ENCODE data around the gene GPX3.

Gene GPX3

DNA sequence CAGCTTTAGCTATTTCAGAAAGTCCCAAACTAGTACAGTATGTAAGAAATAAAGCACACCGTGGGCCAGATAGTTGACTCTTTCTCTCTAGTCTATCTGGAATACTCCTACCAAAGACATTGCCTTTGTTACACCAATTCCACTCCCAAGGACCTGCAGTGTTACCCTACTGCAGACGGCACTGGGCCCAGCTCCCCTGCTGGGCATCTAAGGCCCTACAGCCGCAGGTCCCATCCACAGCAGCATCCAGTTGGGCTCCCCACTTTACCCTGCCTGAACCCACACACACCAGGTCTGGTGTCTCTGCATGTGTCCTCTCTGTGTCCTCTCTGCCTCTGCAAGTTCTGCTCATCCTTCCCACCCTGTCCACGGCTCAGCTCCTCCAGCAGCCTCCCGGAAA, 37.9 kb downstream of the GPX3 start:
- no peak for DNase-seq (ENCODE audit: low read depth, low spot score)

GRCh38 chr5:151058891-151059489, 38.6 kb downstream of the GPX3 start:
- DNase-seq (ENCODE audit: low read depth, low spot score), result no peak

DNA sequence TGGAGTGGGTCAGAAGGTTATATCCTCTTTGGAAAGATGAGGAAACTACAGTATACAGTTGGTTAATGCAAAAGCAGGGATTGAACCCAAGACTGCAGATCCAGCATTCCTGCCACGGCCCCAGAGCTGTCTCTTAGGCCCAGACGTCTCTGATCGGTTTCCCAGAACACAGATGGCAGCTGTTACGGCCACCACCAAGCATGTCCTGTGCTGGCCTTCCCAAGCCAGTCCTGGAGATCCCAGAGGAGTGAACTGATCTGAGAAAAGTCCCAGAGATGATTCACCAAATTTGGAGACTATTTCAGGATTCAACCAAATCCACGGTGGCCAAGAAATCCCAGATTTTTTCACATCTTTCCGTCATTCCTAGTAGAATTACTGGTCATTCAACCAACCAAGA, 40.4 kb downstream of the GPX3 start:
- DNase-seq (ENCODE audit: low read depth, low spot score), result no peak

DNA sequence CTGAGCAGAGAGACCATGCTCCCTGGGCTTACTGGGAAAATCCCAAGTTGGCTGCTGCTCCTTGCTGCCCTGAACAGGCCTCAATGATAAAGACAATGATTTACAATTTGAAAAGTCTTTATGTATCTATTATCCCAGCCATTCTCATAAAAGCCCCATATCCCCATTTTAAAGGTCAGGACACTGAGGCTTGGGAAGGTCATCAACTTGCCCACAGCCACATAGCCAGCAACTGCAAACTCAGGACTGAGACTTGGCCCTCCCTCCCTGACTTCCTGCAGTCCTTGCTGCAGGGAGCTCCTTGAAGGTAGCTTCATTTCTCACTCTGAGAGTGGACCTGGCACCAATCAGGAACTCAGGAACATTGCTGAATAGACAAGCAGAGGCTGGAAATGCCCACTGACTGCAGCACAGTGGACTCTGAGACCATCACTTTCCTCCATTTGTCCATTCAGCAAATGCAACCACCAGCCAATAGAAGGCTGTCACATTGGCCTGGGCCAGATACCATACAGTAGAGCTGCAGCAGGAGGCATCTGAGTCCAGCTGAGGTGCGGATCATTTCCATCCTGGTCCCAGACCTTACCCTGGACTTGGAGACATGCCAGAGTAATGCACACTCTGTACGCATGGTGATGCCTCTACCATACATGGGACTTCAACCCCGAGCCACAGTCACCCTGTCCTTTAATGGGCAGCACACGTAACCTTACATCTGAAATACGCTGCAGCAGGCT, 42.2 kb downstream of the GPX3 start:
- no peak for DNase-seq (ENCODE audit: low read depth, low spot score)

DNA sequence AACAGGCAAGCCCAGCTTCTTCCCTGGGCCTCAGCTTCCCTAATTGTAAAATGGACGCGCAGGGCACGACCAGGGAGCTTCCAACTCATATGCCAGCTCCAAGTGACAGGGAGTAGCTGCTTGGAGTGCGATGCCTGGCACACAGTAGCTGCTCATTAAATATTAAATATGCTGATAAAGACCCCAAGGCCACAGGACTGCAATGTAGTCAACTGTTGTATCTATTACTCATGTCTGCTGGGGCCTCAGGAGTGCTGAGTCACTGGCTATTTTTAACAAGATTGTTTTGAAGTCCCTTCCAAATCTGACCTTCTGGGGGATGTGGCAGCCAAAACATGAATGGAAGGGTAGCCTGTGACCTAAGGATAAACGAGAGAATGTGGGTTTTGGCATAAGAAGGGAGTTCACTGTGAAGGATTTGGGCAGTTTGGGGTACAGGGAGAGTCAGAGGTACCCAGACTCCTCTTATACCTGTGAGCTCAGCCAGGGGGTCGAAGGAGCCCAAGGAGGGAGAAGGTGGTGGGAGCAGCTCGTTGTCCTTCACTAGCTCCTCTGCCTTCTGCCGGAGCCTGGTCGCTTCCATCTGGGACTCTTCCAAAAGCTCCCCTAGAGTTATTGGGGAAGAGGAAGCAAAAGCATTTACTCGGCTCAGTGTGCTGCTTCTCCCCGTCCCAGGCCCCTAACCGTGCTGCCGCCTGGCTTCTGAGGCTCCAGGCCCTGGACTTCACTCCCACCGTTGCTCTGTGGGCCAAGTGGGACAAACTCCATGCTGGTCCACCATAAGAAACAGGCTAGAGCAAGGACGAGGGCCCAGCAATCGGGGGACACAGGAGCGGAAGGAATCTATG, 43.0 kb downstream of the GPX3 start:
- DNase-seq (ENCODE audit: low read depth, low spot score), result no peak

- DNase-seq (ENCODE audit: low read depth, low spot score), result no peak
Observed at GRCh38 chr5:151064916-151065499, 44.6 kb downstream of the GPX3 start.

GRCh38 chr5:151065609-151066008, 45.2 kb downstream of the GPX3 start:
- no peak for DNase-seq (ENCODE audit: low read depth, low spot score)

GRCh38 chr5:151066920-151067319, 46.5 kb downstream of the GPX3 start:
- DNase-seq (ENCODE audit: low read depth, low spot score), result no peak

DNA sequence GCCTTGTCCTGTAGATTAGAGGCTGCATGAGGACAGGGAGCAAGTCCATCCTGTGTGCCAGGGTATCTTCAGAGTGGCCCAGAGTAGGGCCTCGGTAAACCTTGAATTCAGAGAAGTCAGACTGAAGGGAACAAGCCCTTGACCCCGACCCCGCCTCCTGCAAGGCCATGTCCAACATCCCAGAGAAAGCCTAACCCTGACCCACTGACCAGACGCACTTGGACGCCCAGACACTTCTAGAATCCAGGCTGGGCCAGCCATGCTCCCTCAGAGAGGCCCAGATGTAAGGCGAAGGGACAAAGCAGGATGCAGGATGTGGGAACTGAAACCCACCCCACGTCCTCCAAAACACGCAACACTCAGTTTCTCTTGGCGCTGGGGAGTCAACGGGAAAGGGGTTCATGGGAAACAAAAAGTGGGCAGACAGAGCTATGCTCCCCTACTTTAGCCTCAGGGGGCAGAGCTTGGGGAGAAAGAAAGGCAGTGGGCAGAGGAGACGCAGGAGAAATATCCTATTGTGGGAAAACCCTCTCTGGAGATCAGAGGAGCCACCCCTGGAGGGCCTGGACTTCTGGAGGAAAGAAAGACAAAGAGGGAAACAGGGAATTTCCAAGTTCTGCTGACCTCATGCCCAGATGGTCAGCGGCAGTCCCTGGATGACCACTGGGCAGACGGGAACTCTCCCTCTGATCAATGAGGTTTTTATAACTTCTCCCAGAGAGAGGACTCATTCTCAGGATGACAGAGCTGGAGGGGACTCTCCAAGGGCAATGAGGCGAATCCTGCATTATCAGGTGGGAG, 47.4 kb downstream of the GPX3 start:
- DNase-seq (ENCODE audit: low read depth, low spot score), result no peak

DNA sequence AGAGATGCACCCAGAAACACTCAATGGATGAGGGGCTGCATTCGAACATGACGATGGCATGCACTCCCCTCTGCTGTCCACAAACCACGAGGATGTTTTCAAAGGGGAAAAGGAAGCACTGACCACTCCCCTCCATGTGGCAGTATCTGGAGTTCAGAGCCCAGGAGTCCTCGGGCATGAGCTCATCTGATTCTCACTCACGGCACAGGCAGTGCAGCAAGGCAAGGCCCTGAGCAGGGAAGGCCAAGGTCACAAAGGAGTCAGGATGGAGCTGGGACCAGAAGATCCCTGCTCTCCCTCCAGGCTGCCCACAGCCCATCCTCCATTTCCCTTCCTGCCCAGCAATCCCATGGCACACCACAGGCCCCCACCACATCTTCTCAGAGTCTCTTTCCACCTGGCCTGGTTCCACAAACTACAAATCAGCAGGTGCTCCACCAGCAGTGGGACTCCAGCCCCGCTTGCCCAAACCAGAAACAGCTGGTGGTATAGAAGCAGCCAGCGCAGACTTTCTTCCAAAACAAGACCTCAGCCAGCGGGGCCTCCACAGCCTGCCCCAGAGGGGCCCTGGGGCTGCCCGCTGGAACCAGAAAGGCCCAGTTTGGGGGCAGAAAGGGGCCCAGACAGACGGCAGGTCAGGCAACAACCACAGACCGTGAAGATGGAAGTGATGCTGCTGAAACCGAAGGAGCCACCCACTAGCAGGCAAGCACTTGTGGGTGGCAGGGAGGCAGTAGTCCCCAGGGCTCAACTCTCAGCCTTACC, 48.2 kb downstream of the GPX3 start:
- no peak for DNase-seq (ENCODE audit: low read depth, low spot score)

GRCh38 chr5:151070449-151070848, 50.1 kb downstream of the GPX3 start:
- no peak for DNase-seq (ENCODE audit: low read depth, low spot score)

DNA sequence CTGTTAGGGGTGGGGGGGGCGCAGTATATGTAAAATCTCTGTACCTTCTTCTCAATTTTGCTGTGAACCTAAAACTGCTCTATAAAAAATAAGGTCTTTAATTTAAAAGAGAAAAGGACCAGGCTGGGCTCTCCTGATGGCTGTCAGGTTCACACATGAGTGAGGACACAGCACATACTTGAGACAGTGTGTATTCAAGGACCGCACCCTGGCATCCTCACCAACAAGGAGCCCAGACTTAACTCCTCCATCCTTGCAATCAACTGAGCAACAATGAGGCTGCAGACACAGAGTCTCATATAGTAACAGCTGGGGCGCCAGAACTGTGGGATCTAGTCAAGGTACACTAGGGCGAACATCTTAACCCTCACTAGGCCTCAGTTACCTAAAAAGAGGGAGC, 50.6 kb downstream of the GPX3 start:
- no peak for DNase-seq (ENCODE audit: low read depth, low spot score)

DNA sequence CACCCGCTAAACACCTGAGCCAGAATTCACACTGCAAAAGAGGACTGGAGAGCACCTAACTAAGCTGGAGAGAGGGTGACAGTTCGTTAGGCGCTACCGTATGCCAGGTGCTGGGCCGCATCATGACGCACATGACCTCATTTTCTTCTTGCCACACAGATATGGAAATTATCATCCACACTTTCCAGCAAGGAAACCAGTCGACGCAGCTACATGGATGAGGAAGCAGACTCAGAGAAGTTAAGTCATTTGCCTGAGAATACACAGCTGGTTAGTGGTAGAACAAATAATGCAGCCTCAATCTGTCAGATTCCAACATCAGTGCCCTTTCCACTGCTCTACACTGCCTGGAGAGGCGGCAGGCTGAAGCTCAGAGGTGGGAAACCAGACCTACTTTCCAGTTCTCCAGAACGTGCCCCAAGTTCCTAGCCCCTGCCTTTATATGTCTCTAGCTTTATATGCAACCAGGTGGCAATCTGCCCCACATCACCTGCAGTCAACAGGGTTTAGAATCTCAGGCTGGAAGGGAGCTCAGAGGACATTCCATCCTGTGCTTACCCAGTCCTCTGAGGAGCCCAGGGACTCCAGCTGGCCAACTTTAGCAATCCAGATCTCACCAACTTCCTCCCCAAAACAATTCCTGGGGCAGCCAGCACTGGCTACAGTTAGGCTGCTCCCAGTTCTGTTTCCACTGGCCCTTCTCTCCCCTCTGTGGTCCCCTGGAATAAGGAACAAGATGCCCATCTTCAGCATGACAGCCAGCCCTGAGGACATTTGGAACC, 51.6 kb downstream of the GPX3 start:
- DNase-seq (ENCODE audit: low read depth, low spot score), result no peak

DNA sequence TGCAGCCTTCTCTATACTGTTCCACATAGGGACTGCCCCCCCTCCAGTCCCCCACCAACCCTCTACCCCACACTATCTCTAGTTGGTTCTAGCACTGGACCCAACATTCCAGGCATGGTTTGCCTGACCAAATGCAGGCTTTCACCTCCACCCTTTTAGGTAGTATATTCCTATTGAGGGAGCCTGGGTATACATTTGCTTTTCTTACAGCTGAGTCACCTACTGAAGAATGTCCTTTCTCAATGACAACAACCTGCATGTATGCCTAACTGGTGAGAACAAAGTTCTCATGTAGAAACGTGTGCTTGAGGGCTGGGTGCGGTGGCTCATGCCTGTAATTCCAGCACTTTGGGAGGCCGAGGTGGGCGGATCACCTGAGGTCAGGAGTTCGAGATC, 52.2 kb downstream of the GPX3 start:
- DNase-seq (ENCODE audit: low read depth, low spot score), result no peak

- no peak for DNase-seq (ENCODE audit: low read depth, low spot score)
Observed at GRCh38 chr5:151073280-151073679, 52.9 kb downstream of the GPX3 start.

DNA sequence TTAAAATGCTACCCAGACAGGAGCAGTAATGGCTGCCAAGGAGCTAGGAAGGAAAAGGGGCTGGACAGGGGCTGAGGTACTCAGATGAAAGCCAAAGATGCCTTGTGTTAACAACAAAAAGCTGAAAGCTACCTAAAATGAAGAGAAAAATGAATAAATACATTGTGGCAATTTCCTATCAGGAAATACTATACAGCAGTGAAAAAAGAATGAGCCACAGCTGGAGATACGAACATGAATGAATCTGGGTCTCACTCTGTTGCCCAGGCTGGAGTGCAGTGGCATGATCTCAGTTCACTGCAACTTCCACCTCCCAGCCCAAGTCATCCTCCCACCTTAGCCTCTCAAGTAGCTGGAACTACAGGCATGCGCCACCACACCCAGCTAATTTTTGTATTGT, 54.2 kb downstream of the GPX3 start:
- DNase-seq (ENCODE audit: low read depth, low spot score), result no peak

DNA sequence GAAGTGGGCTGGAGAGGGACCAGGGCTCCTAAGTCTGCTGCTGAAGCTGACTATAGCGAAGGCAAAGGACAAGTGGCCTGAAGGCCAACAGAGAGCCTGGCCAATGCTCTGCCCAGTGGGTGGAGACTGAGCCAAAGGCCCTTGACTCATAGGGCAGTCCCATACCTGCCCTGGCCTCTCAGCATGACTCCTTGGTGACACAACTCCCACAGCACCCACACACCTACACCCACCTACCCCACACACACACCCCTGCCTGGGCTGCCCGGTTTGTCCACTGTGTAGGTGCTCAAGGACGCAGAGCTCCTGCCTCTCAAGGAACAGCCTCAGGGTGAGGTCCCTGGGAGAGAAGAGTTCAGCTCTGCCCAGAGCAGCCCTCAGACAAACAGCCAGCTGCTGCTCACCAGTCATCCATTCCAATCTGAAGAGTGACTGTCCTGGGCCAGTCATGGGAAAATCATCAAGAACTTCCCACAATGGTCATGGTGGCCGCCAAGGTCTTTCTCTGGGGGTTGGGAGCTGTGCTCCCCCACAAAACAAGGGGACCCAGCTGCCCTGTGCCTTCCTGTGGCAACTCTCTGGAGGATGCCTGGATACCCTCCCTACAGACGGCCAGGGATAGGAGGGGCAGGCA, 55.4 kb downstream of the GPX3 start:
- DNase-seq (ENCODE audit: low read depth, low spot score), result no peak

DNA sequence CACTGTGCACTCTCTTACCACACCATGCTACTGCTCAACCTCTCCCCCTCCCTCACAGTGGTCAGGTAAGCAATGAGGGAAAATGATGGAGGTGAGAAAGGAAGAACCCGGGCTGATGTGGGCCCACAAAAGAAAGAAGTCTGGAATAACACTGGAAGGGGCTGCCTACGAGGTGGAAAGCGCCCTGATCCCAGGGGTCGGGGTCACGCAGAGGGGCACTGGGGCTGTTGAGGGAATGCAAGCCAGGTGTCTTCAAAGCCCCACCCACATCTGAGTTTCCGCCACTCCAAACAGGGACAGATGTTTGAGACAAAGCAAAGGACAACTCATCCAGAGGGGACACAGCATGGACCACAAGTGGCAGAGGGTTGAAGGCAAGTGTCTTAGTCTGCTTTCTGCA, 56.2 kb downstream of the GPX3 start:
- no peak for DNase-seq (ENCODE audit: low read depth, low spot score)

- DNase-seq (ENCODE audit: low read depth, low spot score), result no peak
Observed at GRCh38 chr5:151077419-151077818, 57.0 kb downstream of the GPX3 start.

- DNase-seq (ENCODE audit: low read depth, low spot score), result no peak
Observed at GRCh38 chr5:151077967-151078366, 57.6 kb downstream of the GPX3 start.
